HG02981 (cell line): Measurements from ENCODE around the gene XAF1.
"Not testable (repeated sequence)": the region's sequence is repeated elsewhere in the genome, so short reads cannot be mapped to it uniquely, and the experiment has no call there.

Experiments
- ATAC-seq: cut with Tn5 transposase; IDR thresholded peaks from one replicate; pipeline ENCODE4 v1.9.1; 2021; ENCODE audit warnings: mild to moderate bottlenecking, moderate library complexity; ENCODE audit not compliant: unreplicated experiment

The XAF1 gene

DNA sequence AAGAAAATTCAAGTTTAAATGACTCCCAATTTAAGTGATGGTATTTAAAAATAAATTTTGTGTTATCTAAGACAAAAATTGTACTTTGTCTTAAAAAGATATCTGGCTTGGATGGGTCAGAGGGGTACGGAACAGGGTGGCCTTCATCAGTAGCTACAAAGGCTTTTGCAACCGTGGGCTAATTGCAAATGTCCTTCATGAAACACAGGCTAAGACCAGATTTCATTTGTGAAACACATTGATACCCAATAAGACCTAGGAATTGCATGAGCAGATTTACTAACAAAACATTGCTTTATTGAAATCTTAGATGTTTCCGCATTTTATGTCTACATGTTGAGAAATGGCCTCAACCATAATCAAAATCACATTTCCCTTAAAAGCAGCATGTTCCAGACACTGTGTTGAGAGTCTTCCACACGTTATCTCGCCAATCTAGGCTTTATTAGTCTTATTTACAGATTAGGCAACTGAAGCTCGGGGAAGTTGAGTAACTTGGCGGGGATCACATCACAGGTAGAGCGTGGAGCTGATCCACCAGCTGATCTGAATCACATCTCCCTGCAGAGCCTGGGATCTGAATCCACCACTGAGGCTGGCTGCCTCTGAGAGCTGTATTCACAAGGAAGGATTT lies 42.0 kb downstream of the XAF1 start:
- no peak for ATAC-seq

DNA sequence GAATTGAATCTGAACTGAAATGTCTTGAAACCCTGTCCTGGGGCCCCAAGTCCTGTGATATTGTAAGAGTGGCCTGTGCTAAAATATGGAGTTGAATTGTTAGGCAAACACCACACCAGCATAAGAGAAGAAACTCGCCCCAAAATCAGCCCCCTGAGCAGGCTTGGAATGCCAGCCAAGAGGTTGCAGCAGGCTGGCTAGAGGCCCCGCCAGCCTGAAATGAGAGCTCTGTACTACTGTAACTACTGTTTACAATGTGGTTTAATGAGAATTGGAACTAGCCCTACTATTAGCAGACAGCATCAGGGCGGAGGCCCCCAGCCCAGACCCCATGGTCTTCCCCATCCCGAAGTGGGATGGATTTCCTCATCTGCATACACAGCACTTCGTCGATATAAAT lies 43.9 kb downstream of the XAF1 start:
- ATAC-seq, result no peak

DNA sequence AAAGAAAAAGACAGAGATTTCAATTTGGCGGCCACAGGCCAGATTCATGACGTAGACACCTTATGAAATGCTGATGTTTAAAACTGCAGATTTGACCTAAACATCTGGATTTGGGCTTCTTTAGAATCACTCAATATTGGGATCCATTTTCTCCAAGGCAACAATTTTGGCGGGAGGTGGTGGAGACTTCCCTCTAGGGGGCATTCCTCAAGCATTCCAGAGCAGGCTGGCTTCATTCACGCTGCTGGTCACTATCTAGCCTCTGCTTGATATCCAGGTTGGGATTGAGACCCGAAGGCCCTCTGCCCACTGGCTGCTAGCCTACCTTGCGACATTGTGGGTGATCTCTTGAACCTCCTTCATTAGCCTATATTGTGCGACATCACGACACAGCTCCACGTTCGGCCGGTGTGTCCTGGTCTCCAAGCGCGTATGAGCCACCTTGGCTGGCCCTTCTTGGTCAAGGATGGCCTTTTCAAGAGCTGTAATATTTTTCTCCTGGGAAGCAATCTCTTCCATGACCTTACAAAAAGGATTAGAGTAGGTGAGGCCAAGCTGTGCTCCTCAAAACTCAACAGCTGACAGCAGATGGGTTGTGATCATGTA lies 44.7 kb downstream of the XAF1 start:
- ATAC-seq, result no peak

DNA sequence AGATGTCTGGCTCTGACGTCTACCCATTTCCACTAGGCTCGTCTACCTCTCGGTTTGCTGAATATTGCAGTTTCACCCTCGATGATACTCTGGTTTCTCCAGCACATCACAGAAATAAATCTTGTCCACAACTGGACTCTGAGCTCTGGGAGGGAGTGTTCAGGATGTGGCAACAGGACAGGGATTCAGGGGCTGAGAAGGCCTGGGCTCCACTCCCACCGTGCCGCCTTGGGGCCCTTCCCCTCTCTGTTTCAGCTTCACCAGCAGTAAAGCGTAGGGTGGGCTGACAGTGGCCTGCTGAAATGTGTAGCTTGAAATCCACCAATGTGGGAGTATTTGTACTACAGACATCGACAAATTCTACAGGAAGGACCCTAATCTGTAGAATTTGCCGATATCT lies 55.7 kb downstream of the XAF1 start:
- no peak for ATAC-seq

DNA sequence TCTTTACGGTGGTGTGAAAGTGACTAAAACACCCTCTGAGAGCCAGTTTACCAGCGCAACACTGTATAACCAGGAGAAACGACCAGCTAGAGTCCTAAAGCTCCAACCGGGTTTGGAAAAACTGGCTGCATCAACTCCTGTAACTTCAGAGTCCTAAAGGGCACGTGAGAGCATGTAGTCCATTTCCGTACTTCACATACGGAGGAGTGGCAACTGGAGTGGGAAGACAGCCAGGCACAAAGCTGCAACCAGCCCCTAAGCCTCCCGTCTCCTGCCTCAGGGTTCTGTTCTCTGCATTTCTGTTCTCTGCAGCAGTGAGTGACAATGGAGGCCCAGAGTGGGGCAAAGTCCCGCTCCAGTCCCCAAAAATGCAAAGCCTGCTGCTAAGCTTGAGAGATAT lies 56.4 kb downstream of the XAF1 start:
- no peak for ATAC-seq

DNA sequence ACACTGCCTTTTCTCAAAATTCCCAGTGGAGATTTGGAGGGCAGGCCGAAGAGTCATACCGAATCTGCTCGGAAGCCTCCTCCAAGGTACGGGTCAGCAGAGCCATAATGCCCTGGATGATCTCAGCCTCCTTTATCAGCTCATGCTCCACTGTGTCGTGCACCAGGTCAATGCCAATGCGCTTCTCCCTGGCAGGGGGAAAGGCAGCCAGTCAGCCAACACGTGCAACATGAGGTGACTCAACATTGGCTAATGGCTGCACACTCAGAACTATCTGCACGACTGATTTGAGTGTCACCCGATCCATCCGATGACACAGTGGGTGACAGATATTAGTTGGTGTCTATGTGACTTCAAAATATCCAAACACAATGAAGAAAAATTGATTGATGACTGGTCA lies 59.9 kb downstream of the XAF1 start:
- ATAC-seq, result no peak

DNA sequence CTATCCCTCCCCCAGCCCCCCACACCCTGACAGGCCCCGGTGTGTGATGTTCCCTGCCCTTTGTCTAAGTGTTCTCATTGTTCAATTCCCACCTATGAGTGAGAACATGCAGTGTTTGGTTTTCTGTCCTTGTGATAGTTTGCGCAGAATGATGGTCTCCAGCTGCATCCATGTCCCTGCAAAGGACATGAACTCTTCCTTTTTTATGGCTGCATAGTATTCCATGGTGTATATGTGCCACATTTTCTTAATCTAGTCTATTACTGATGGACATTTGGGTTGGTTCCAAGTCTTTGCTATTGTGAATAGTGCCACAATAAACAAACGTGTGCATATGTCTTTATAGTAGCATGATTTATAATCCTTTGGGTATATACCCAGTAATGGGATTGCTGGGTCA lies 60.5 kb downstream of the XAF1 start:
- not testable (repeated sequence) for ATAC-seq

DNA sequence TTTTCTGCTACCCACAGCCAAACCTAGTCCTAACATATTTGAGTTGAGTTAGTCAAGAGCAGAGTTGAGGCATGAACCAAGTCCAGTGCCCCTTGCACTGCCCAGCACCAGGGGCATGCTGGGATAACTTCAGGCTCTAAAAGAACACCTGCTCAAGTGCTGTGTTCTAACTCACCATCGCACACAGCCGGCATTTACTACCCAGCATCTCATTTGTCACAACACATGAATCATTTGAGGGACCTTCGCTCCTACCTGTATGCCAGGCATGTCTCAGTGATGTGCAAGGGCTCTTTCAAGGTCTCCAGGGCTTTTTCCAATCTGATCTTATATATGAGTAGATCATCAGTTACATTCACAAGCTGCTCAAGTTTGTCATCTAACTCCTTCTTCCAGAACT lies 63.1 kb downstream of the XAF1 start:
- no peak for ATAC-seq

DNA sequence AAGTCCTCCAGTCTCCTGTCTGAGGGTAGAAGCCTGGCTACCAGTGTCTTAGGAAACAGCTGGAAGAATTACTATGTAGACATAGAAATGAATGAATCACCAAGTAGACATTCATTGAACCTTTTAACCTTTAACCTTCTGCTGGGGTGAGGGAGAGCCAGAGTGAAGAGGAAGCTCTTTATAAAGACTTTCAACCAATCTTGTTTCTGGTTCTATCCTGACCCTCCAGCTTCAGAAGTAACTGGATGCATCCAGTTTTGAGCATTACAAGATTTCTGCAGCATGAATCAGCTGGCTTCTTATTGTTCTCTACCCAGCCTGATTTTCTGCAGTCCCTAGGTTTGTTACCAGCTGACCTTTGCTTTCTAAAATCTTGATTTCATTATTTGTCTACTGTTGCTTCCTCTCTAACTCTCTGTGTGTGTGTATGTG lies 67.2 kb downstream of the XAF1 start:
- ATAC-seq, result no peak
